HepG2 (cell line): ENCODE results near the gene SMIM22. TPM values are rescaled to one million over a fixed set of nuclear protein-coding genes. Genes with fewer than 3 reads are reported as not detected.
A peak's percentile ranks its signal among the peaks of the same experiment; 100 is the strongest.

ENCODE experiments used
- ATAC-seq: fragments of 200-7000 bp; cut with Tn5 transposase; 3 replicates; pipeline ENCODE4 v1.9.1; 2020; ENCODE audit warnings: mild to moderate bottlenecking, moderate library complexity
- BruUV-seq: library from RNA; stranded (reverse); fragments of 400-500 nt; replicated peaks from 2 replicates; lab custom pipeline; 2021; lab: Mats Ljungman, UMichigan
- CTCF ChIA-PET: fragments of 300-600 bp; formaldehyde crosslinking; extraction: SDS; loops from one replicate; lab custom pipeline; 2021; ENCODE audit warnings: low total read pairs, inconsistent platforms, low intra/inter-chr PET ratio; lab: Yijun Ruan, JAX
- POLR2A ChIA-PET: fragments of 350-600 bp; sonication (Branson Sonifier 250); formaldehyde crosslinking; loops from one replicate; lab custom pipeline; 2020; ENCODE audit warnings: antibody characterized with exemption, inconsistent platforms; lab: Yijun Ruan, JAX
- DNase-seq: peaks from one replicate; pipeline ENCODE4 v3.0.0-alpha.2; 2015; ENCODE audit warnings: low spot score
- FAIRE-seq: peaks from 3 replicates; lab custom pipeline; 2011; peaks lifted over from hg19 to GRCh38; lab: Jason Lieb, UNC
- H2AFZ ChIP-seq: one replicate; pipeline ENCODE4 v1.6.1; 2011; ENCODE audit warnings: low read length, inconsistent platforms
- H3K27ac ChIP-seq: fragments of 300-600 bp; 3 replicates; pipeline ENCODE4 v1.8.0; 2011; ENCODE audit warnings: mixed run types, mild to moderate bottlenecking, mixed read lengths, low read length, inconsistent platforms; ENCODE audit not compliant: insufficient read depth; ENCODE audit errors: extremely low read length
- H3K27me3 ChIP-seq, 2 experiments: fragments of 200-600 bp in 1 of 2; 2 replicates in 1 of 2; 3 replicates in 1 of 2; pipeline versions ENCODE4 v1.6.0 to v1.8.0; 2011; ENCODE audit warnings: low read length in 2 of 2, mild to moderate bottlenecking in 2 of 2, moderate library complexity in 2 of 2, inconsistent platforms in 1 of 2; ENCODE audit not compliant: insufficient read depth in 2 of 2, control insufficient read depth in 1 of 2
- H3K36me3 ChIP-seq, 2 experiments: fragments of 200-600 bp in 1 of 2; replicated peaks in 1 of 2; 2 replicates in 1 of 2; 3 replicates in 1 of 2; pipeline versions ENCODE4 v1.5.1 to v1.8.0; 2011; ENCODE audit warnings: low read length in 2 of 2, inconsistent platforms in 1 of 2; ENCODE audit not compliant: insufficient read depth in 2 of 2, control insufficient read depth in 1 of 2
- H3K4me1 ChIP-seq: 2 replicates; pipeline ENCODE4 v1.5.1; 2012; ENCODE audit warnings: low read length, inconsistent platforms; ENCODE audit not compliant: insufficient read depth
- H3K4me2 ChIP-seq: 2 replicates; pipeline ENCODE4 v1.6.0; 2011; ENCODE audit warnings: low read depth, low read length, inconsistent platforms
- H3K4me3 ChIP-seq, 3 experiments: fragments of 200-600 bp in 1 of 3; sonication (generic), shearing (Covaris generic) in 1 of 3; replicated peaks in 1 of 3; 2 replicates each; pipeline ENCODE4 v1.5.1; 2011 to 2016; ENCODE audit warnings: low read length in 3 of 3, inconsistent platforms in 2 of 3, low read depth in 2 of 3, mild to moderate bottlenecking in 2 of 3, control low read depth in 1 of 3, mixed read lengths in 1 of 3; ENCODE audit not compliant: insufficient read depth in 1 of 3
- H3K79me2 ChIP-seq: one replicate; pipeline ENCODE4 v1.6.1; 2011; ENCODE audit warnings: low read length, inconsistent platforms; ENCODE audit not compliant: insufficient read depth
- H3K9ac ChIP-seq: 2 replicates; pipeline ENCODE4 v1.6.0; 2011; ENCODE audit warnings: mild to moderate bottlenecking, low read depth, low read length, inconsistent platforms; ENCODE audit not compliant: insufficient read depth
- H3K9me3 ChIP-seq: 2 replicates; pipeline ENCODE4 v1.5.1; 2012; ENCODE audit warnings: mild to moderate bottlenecking, low read length
- H4K20me1 ChIP-seq: 2 replicates; pipeline ENCODE4 v1.6.0; 2011; ENCODE audit warnings: inconsistent platforms, mild to moderate bottlenecking, low read length, moderate library complexity; ENCODE audit not compliant: insufficient read depth
- AGO2 ChIP-seq: fragments of 200-400 bp; formaldehyde crosslinking; optimal IDR thresholded peaks from 2 replicates; pipeline ENCODE3; 2017; ENCODE audit warnings: mild to moderate bottlenecking, low read depth, low read length, moderate library complexity
- ARNT ChIP-seq: fragments of 450-650 bp; IDR thresholded peaks from 2 replicates; pipeline ENCODE4 v1.6.1; 2017
- DBP ChIP-seq: sonication (generic); formaldehyde crosslinking; IDR thresholded peaks from 2 replicates; pipeline ENCODE4 v1.4.0; 2020; ENCODE audit warnings: missing genetic modification reagents; ENCODE audit errors: not compliant biosample characterization
- GABPA ChIP-seq, 2 experiments: IDR thresholded peaks; 2 replicates each; pipeline ENCODE4 v1.6.1; 2011 to 2016; ENCODE audit warnings: low read depth in 2 of 2, low read length in 1 of 2, missing biosample characterization in 1 of 2, missing genetic modification characterization in 1 of 2
- GATAD2A ChIP-seq: IDR thresholded peaks from 2 replicates; pipeline ENCODE4 v1.6.1; 2016
- GRHL1 ChIP-seq: sonication (generic); formaldehyde crosslinking; conservative IDR thresholded peaks from 2 replicates; pipeline ENCODE4 v1.8.0; 2022; ENCODE audit warnings: missing genetic modification reagents
- JUND ChIP-seq: sonication (generic); formaldehyde crosslinking; IDR thresholded peaks from 2 replicates; pipeline ENCODE4 v1.8.0; 2022; ENCODE audit warnings: mild to moderate bottlenecking, missing genetic modification reagents
- KDM2A ChIP-seq: sonication (generic); formaldehyde crosslinking; IDR thresholded peaks from 2 replicates; pipeline ENCODE4 v1.4.0; 2020; ENCODE audit warnings: low read depth, missing genetic modification reagents, borderline replicate concordance
- MAZ ChIP-seq, 2 experiments: sonication (generic) in 1 of 2; formaldehyde crosslinking in 1 of 2; IDR thresholded peaks; 2 replicates each; pipeline versions ENCODE4 v1.5.0 to v1.6.1; 2012 to 2020; ENCODE audit warnings: low read depth in 2 of 2, mild to moderate bottlenecking in 2 of 2, borderline replicate concordance in 1 of 2, improper control_type of control experiment in 1 of 2, low read length in 1 of 2, missing genetic modification reagents in 1 of 2, moderate library complexity in 1 of 2
- RARA ChIP-seq: IDR thresholded peaks from 2 replicates; pipeline ENCODE4 v1.6.1; 2016; ENCODE audit warnings: missing genetic modification reagents, missing compliant biosample characterization
- RFX1 ChIP-seq: fragments of 450-650 bp; IDR thresholded peaks from 2 replicates; pipeline ENCODE4 v1.6.1; 2017
- RFXANK ChIP-seq: IDR thresholded peaks from 2 replicates; pipeline ENCODE4 v1.6.1; 2016
- TBX2 ChIP-seq: sonication (generic); formaldehyde crosslinking; IDR thresholded peaks from 2 replicates; pipeline ENCODE4 v1.5.0; 2020; ENCODE audit warnings: missing genetic modification reagents, mild to moderate bottlenecking, borderline replicate concordance
- TFAP4 ChIP-seq: sonication (generic); IDR thresholded peaks from 2 replicates; pipeline ENCODE4 v1.6.1; 2016; ENCODE audit warnings: low read depth, borderline replicate concordance
- THAP11 ChIP-seq: IDR thresholded peaks from 2 replicates; pipeline ENCODE4 v1.6.1; 2016; ENCODE audit warnings: missing biosample characterization, missing genetic modification reagents
- ZNF598 ChIP-seq: sonication (generic); formaldehyde crosslinking; IDR thresholded peaks from 2 replicates; pipeline ENCODE4 v1.5.1; 2020; ENCODE audit warnings: mild to moderate bottlenecking, missing genetic modification reagents, borderline replicate concordance
- ZNF605 ChIP-seq: sonication (generic); formaldehyde crosslinking; IDR thresholded peaks from 2 replicates; pipeline ENCODE4 v1.8.0; 2022; ENCODE audit warnings: mild to moderate bottlenecking, missing genetic modification reagents
- ZNF652 ChIP-seq: IDR thresholded peaks from 2 replicates; pipeline ENCODE4 v1.6.1; 2016; ENCODE audit warnings: low read depth, borderline replicate concordance
- ZNF7 ChIP-seq: IDR thresholded peaks from 2 replicates; pipeline ENCODE4 v1.6.1; 2016; ENCODE audit warnings: missing biosample characterization, missing genetic modification reagents
- ZNF782 ChIP-seq: sonication (generic); formaldehyde crosslinking; IDR thresholded peaks from 2 replicates; pipeline ENCODE4 v1.4.0; 2020; ENCODE audit warnings: missing genetic modification reagents, mild to moderate bottlenecking, borderline replicate concordance
- WGBS: methylation state at CpG from one replicate; pipeline ENCODE4 v1.1.6; 2017; ENCODE audit warnings: low lambda C conversion rate; 5-methylcytosine and 5-hydroxymethylcytosine counted together
- in situ Hi-C: cut with HindIII; loops from 2 replicates; pipeline ENCODE4 v1.10.0; 2017; ENCODE audit warnings: low pct_unique_long_range_greater_than_20kb; ENCODE audit not compliant: extremely low pct_ligation_motif_present
- intact Hi-C: fragments of 100-400 bp; cut with micrococcal nuclease; formaldehyde crosslinking; loops from one replicate; pipeline ENCODE4 v1.10.0; 2022; ENCODE audit not compliant: unreplicated experiment
- polyA plus RNA-seq, 8 experiments: library from polyadenylated mRNA; depleted of rRNA in 3 of 8; stranded (reverse) in 7 of 8; unstranded in 1 of 8; fragments of >200 nt; fragmentation: Illumina TruSeq in 4 of 8; extraction: Trizol in 4 of 8; gene quantifications; 2 replicates each; pipeline versions ENCODE4 v1.2.1 to v1.2.3, GENCODE V29; 2011 to 2016; ENCODE audit warnings: low read depth in 4 of 8, missing spikeins in 1 of 8, mixed read lengths in 1 of 8; ENCODE audit not compliant: insufficient read depth in 1 of 8
- total RNA-seq, 5 experiments: library from RNA; depleted of rRNA; stranded (reverse); fragments of >200 nt; fragmentation: Illumina TruSeq; extraction: Trizol; gene quantifications; 2 replicates each; pipeline ENCODE4 v1.2.3, GENCODE V29; 2016; ENCODE audit warnings: low read depth in 1 of 5

Gene SMIM22
- total and polyA plus RNA-seq, 2 of the 13 experiments (the other 11 are each of a cell fraction or from before 2014, with no cell fraction given) = not detected

DNA sequence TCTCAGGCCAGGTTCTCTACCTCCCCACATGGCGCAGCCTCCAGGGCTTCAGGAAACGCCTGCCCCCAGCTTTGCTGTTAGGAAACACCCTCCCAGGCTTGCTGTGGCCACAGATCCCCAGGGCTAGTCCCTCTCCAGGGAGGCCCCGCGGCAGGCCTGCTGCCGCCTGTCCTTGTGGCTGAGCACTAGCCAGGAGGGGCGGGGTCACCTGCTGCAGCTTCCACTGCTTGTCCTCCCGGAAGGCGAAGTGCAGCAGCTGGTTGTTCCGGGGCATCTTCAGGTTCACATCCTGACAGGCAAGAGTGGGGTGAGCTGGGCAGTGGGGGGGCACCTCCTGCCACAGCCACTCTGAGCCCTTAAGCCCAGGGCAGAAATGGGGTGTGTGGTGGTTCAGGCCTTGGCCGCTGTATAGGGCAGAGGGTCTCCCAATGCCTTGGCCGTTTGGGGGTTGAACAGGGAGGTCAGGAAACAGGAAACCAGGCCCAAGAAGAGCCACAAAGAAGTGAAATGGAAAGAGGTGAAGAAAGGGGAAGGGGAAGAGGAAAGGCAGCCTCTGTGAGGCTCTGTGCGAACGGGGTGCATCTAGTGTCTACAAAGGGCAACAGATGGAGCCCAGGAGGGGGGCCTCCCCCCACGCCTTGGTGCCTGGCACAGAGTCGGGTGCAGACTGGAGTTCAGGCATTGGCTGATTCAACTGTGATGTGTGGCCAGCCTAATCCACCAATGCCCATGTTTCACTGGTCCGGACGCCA lies 5.3 kb downstream of the SMIM22 start:
- WGBS = 63% methylated on average over 10 of the region's 17 CpGs
- Histone ChIP-seq H3K4me1 (peaks cover 24% of the 10 kb centered on the region), H3K4me2 (peak overlapping the region; percentile 93), H3K9me3 (no peaks in the 10 kb centered on the region), H3K27ac (peak overlapping the region; percentile 41), H3K36me3 (peaks cover 0 to 22% of the 10 kb centered on the region in 2 experiments; a peak in 2 of 5 replicates), H4K20me1 (no peaks in the 10 kb centered on the region), H3K4me3 (peak overlapping the region in 1 of 3 experiments; percentile 90; a peak in 3 of 6 replicates), H3K27me3 (no peaks in the 10 kb centered on the region), H3K9ac (peak overlapping the region; percentile 65), H2AFZ (no peak overlapping the region), H3K79me2 (no peaks in the 10 kb centered on the region)
- intact Hi-C loops (loop anchor here (5.0 kb wide), 1 partner anchor 68 kb away; the partner anchor contains the start of genes ANKS3 and DNAAF8), in situ Hi-C loops (no loop called here)
- FAIRE-seq = no peak
- ChIA-PET CTCF (no interaction called here), POLR2A (interaction anchor here (1.0 to 3.7 kb wide), 2 partner anchors 11 to 66 kb away, joined by 3 to 17 read pairs; partner anchors contain the start of genes ANKS3, DNAAF8 and SEPTIN12)
- BruUV-seq = no TSS peak
- ATAC-seq = peak; percentile 45
- DNase-seq = peak; percentile 56
- TF ChIP-seq AGO2 (peak; percentile 26), ZNF598 (CRISPR knock-in tag) (no peak), ZNF605 (CRISPR knock-in tag) (0 out of 2 replicates have a peak, but pooled peaks have one; percentile 28), GATAD2A (CRISPR knock-in tag) (0 out of 2 replicates have a peak, but pooled peaks have one; percentile 14), TFAP4 (peak; percentile 87; the same call in 1 of the 2 replicates), GABPA (IDR thresholded peaks at IDR 0.05; ENCODE audit: low read depth, low read length) (peak; percentile 85), GABPA (CRISPR knock-in tag; IDR thresholded peaks at IDR 0.05; ENCODE audit: low read depth) (peak; percentile 95), DBP (no peak), JUND (CRISPR knock-in tag) (no peak), ZNF782 (CRISPR knock-in tag) (no peak), ZNF652 (CRISPR knock-in tag) (no peak), MAZ (IDR thresholded peaks at IDR 0.05; ENCODE audit: borderline replicate concordance, low read depth, low read length) (no peak), MAZ (CRISPR knock-in tag; IDR thresholded peaks at IDR 0.05; ENCODE audit: low read depth) (0 out of 2 replicates have a peak, but pooled peaks have one; percentile 15), ARNT (no peak), RFX1 (no peak), RFXANK (no peak), KDM2A (CRISPR knock-in tag) (peak; percentile 32; the same call in 1 of the 2 replicates), ZNF7 (no peak), GRHL1 (CRISPR knock-in tag) (no peak), THAP11 (CRISPR knock-in tag) (peak; percentile 86), RARA (0 out of 2 replicates have a peak, but pooled peaks have one; percentile 19), TBX2 (CRISPR knock-in tag) (peak; percentile 27; the same call in 1 of the 2 replicates)
